ENCODE data around the gene TRAPPC12. TPM values are rescaled to one million over a fixed set of nuclear protein-coding genes. Genes with fewer than 3 reads are reported as not detected.

TRAPPC12 gene
- polyA plus RNA-seq, 1 donor from 2014 or later, result 76.2 TPM

GRCh38 chr2:3476985-3477327 lies 97.5 kb downstream of the TRAPPC12 start:
- no peaks in the 10 kb centered on the region for H4K20me1 ChIP-seq (ENCODE audit: insufficient read depth)
- no peak overlapping the region for H3K27ac ChIP-seq (ENCODE audit: low read length)
- no peak for TF ChIP-seq EZH2 (IDR thresholded peaks at IDR 0.05; ENCODE audit: borderline replicate concordance, insufficient read depth, low read length, poor library complexity, severe bottlenecking)
- no peak for TF ChIP-seq RAD21 (conservative IDR thresholded peaks at IDR 0.05)
- TF ChIP-seq REST (IDR thresholded peaks at IDR 0.05; ENCODE audit: borderline replicate concordance), result no peak
- TF ChIP-seq POLR2AphosphoS5 (IDR thresholded peaks at IDR 0.05), result no peak
- no peaks in the 10 kb centered on the region for H3F3A ChIP-seq (ENCODE audit: insufficient read depth, low read length, poor library complexity, severe bottlenecking)
- H2AFZ ChIP-seq (ENCODE audit: low read depth, low read length), result no peak overlapping the region
- H3K79me2 ChIP-seq (replicated peaks; ENCODE audit: insufficient read depth, low read length), result no peaks in the 10 kb centered on the region
- H3K9ac ChIP-seq (ENCODE audit: low read length), result no peak overlapping the region
- H3K9me2 ChIP-seq (ENCODE audit: insufficient read depth, low read length), result no peaks in the 10 kb centered on the region
- H3K9me3 ChIP-seq (ENCODE audit: low read length), result no peaks in the 10 kb centered on the region
- no peak overlapping the region for H3K4me2 ChIP-seq (ENCODE audit: low read length)
- no peak overlapping the region for H3K4me3 ChIP-seq (ENCODE audit: low read length)
- no peaks in the 10 kb centered on the region for H3K27me3 ChIP-seq (ENCODE audit: insufficient read depth, low read depth, low read length)
- H3K36me3 ChIP-seq (ENCODE audit: insufficient read depth, low read length), result no peaks in the 10 kb centered on the region

DNA sequence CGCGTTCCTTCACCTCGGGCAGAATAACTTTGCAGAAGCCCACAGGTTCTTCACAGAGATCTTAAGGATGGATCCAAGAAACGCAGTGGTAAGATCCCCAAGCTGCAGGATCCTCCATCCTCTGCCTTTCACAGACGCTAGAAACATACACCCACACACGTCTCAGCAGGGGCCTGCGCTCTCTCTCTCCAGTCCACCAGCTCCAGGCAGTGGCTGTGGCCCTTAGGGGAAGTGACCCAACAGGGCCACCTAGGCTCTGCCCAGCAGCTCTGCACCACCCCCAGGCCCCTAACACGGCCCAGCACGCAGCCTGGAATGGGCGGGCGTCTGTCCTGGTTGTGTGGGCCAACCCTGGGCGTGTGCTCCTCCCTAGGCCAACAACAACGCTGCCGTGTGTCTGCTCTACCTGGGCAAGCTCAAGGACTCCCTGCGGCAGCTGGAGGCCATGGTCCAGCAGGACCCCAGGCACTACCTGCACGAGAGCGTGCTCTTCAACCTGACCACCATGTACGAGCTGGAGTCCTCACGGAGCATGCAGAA lies 99.4 kb downstream of the TRAPPC12 start:
- H3K9me3 ChIP-seq (ENCODE audit: low read length), result no peaks in the 10 kb centered on the region
- H2AFZ ChIP-seq (ENCODE audit: low read depth, low read length), result no peak overlapping the region
- H3K27me3 ChIP-seq (ENCODE audit: insufficient read depth, low read depth, low read length), result no peaks in the 10 kb centered on the region
- H3K79me2 ChIP-seq (replicated peaks; ENCODE audit: insufficient read depth, low read length), result no peaks in the 10 kb centered on the region
- H3K36me3 ChIP-seq (ENCODE audit: insufficient read depth, low read length), result no peaks in the 10 kb centered on the region
- H3K9ac ChIP-seq (ENCODE audit: low read length), result no peak overlapping the region
- H3K4me2 ChIP-seq (ENCODE audit: low read length), result no peak overlapping the region
- no peaks in the 10 kb centered on the region for H4K20me1 ChIP-seq (ENCODE audit: insufficient read depth)
- no peak for TF ChIP-seq EZH2 (IDR thresholded peaks at IDR 0.05; ENCODE audit: borderline replicate concordance, insufficient read depth, low read length, poor library complexity, severe bottlenecking)
- no peak for TF ChIP-seq MXI1 (conservative IDR thresholded peaks at IDR 0.05; ENCODE audit: poor library complexity, severe bottlenecking)
- no peak for TF ChIP-seq POLR2AphosphoS5 (IDR thresholded peaks at IDR 0.05)
- no peak for TF ChIP-seq SMC3 (conservative IDR thresholded peaks at IDR 0.05; ENCODE audit: poor library complexity)
- H3K4me3 ChIP-seq (ENCODE audit: low read length), result no peak overlapping the region
- no peaks in the 10 kb centered on the region for H3K9me2 ChIP-seq (ENCODE audit: insufficient read depth, low read length)
- H3F3A ChIP-seq (ENCODE audit: insufficient read depth, low read length, poor library complexity, severe bottlenecking), result no peaks in the 10 kb centered on the region
- H3K27ac ChIP-seq (ENCODE audit: low read length), result no peak overlapping the region

- Histone ChIP-seq H3K27me3 (ENCODE audit: insufficient read depth, low read depth, low read length) (no peaks in the 10 kb centered on the region), H3K9me2 (ENCODE audit: insufficient read depth, low read length) (no peaks in the 10 kb centered on the region), H4K20me1 (ENCODE audit: insufficient read depth) (no peaks in the 10 kb centered on the region), H2AFZ (ENCODE audit: low read depth, low read length) (no peak overlapping the region), H3K79me2 (replicated peaks; ENCODE audit: insufficient read depth, low read length) (no peaks in the 10 kb centered on the region), H3F3A (ENCODE audit: insufficient read depth, low read length, poor library complexity, severe bottlenecking) (no peaks in the 10 kb centered on the region), H3K4me3 (ENCODE audit: low read length) (no peak overlapping the region), H3K4me2 (ENCODE audit: low read length) (no peak overlapping the region), H3K9me3 (ENCODE audit: low read length) (no peaks in the 10 kb centered on the region), H3K36me3 (ENCODE audit: insufficient read depth, low read length) (no peaks in the 10 kb centered on the region), H3K9ac (ENCODE audit: low read length) (no peak overlapping the region), H3K27ac (ENCODE audit: low read length) (no peak overlapping the region)
- no peak for TF ChIP-seq RAD21 (conservative IDR thresholded peaks at IDR 0.05)
- TF ChIP-seq SMC3 (conservative IDR thresholded peaks at IDR 0.05; ENCODE audit: poor library complexity), result no peak
- no peak for TF ChIP-seq EZH2 (IDR thresholded peaks at IDR 0.05; ENCODE audit: borderline replicate concordance, insufficient read depth, low read length, poor library complexity, severe bottlenecking)
- TF ChIP-seq POLR2AphosphoS5 (IDR thresholded peaks at IDR 0.05), result no peak
- TF ChIP-seq TAF1 (IDR thresholded peaks at IDR 0.05; ENCODE audit: low read depth), result no peak
- no peak for TF ChIP-seq MXI1 (conservative IDR thresholded peaks at IDR 0.05; ENCODE audit: poor library complexity, severe bottlenecking)
- no peak for TF ChIP-seq EP300 (conservative IDR thresholded peaks at IDR 0.05; ENCODE audit: poor library complexity, severe bottlenecking)
- TF ChIP-seq, protein P1, sequence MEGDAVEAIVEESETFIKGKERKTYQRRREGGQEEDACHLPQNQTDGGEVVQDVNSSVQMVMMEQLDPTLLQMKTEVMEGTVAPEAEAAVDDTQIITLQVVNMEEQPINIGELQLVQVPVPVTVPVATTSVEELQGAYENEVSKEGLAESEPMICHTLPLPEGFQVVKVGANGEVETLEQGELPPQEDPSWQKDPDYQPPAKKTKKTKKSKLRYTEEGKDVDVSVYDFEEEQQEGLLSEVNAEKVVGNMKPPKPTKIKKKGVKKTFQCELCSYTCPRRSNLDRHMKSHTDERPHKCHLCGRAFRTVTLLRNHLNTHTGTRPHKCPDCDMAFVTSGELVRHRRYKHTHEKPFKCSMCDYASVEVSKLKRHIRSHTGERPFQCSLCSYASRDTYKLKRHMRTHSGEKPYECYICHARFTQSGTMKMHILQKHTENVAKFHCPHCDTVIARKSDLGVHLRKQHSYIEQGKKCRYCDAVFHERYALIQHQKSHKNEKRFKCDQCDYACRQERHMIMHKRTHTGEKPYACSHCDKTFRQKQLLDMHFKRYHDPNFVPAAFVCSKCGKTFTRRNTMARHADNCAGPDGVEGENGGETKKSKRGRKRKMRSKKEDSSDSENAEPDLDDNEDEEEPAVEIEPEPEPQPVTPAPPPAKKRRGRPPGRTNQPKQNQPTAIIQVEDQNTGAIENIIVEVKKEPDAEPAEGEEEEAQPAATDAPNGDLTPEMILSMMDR (IDR thresholded peaks at IDR 0.05; ENCODE audit: poor library complexity, severe bottlenecking), result no peak
- no peak for TF ChIP-seq REST (IDR thresholded peaks at IDR 0.05; ENCODE audit: borderline replicate concordance)
Measured at GRCh38 chr2:3479430-3480320, 100.2 kb downstream of the TRAPPC12 start.
